GM12865 (cell line): Measurements from ENCODE around the gene CYP1B1.
"Not testable (repeated sequence)": the region's sequence is repeated elsewhere in the genome, so short reads cannot be mapped to it uniquely, and the experiment has no call there.

ENCODE experiments used
- DNase-seq: peaks from one replicate; pipeline ENCODE4 v3.0.0; 2010; ENCODE audit warnings: low read depth
- H3K4me3 ChIP-seq: 2 replicates; pipeline ENCODE4 v1.5.1; 2011; ENCODE audit warnings: mild to moderate bottlenecking, low read depth, low read length, control low read depth
- CTCF ChIP-seq: IDR thresholded peaks from 2 replicates; pipeline ENCODE4 v1.5.1; 2011; ENCODE audit warnings: low read length, control low read depth, low read depth, inconsistent platforms; ENCODE audit not compliant: insufficient read depth; ENCODE audit errors: missing control alignments

Gene CYP1B1

GRCh38 chr2:38029512-38029911, 46.4 kb downstream of the CYP1B1 start:
- no peak for TF ChIP-seq CTCF
- DNase-seq: no peak
- H3K4me3 ChIP-seq: no peak overlapping the region

- DNase-seq: no peak
Observed at GRCh38 chr2:38028829-38029228, 47.1 kb downstream of the CYP1B1 start.

GRCh38 chr2:38026846-38027245, 49.1 kb downstream of the CYP1B1 start:
- H3K4me3 ChIP-seq: no peak overlapping the region
- no peak for TF ChIP-seq CTCF
- DNase-seq: no peak

More at GRCh38 chr2:38028829-38029228, 47.1 kb downstream of the CYP1B1 start:
- TF ChIP-seq CTCF: no peak
- H3K4me3 ChIP-seq: no peak overlapping the region

GRCh38 chr2:38021589-38021988, 54.4 kb downstream of the CYP1B1 start:
- DNase-seq: no peak
- no peak overlapping the region for H3K4me3 ChIP-seq
- TF ChIP-seq CTCF: no peak

GRCh38 chr2:38020359-38021069, 55.4 kb downstream of the CYP1B1 start:
- not testable (repeated sequence) for DNase-seq, H3K4me3 ChIP-seq

GRCh38 chr2:38017836-38018235, 58.1 kb downstream of the CYP1B1 start:
- no peak for DNase-seq
- H3K4me3 ChIP-seq: no peak overlapping the region
- TF ChIP-seq CTCF: no peak
